ENCODE measurements around the gene ZNF92. TPM values are rescaled to one million over a fixed set of nuclear protein-coding genes. Genes with fewer than 3 reads are reported as not detected.
"Not testable (repeated sequence)": the region's sequence is repeated elsewhere in the genome, so short reads cannot be mapped to it uniquely, and the experiment has no call there.

Gene ZNF92
- total RNA-seq, 1 experiment from 2014 or later = 4.1 TPM

- no peaks in the 10 kb centered on the region for H3K9me2 ChIP-seq (ENCODE audit: insufficient read depth)
- H3K36me3 ChIP-seq (ENCODE audit: low read depth) = no peaks in the 10 kb centered on the region
- POLR2A ChIA-PET (ENCODE audit: unreplicated experiment) = interaction anchor here (0.6 kb wide), 1 partner anchor 361 kb away, joined by 3 read pairs; no protein-coding TSS in a partner anchor
- no peak for DNase-seq
- no peaks in the 10 kb centered on the region for H4K20me1 ChIP-seq (ENCODE audit: insufficient read depth)
- no peak overlapping the region for H3K4me3 ChIP-seq
- H2AFZ ChIP-seq = no peak overlapping the region
- H3K4me2 ChIP-seq = no peak overlapping the region
- no peaks in the 10 kb centered on the region for H3K79me2 ChIP-seq (ENCODE audit: low read depth)
- TF ChIP-seq EZH2 (IDR thresholded peaks at IDR 0.05; ENCODE audit: low read depth) (no peak), CTCF (conservative IDR thresholded peaks at IDR 0.05) (no peak)
- no peak overlapping the region for H3K27ac ChIP-seq
- H3K9me3 ChIP-seq (ENCODE audit: insufficient read depth, low read depth) = no peaks in the 10 kb centered on the region
- intact Hi-C loops (cut with micrococcal nuclease; ENCODE audit: unreplicated experiment) = loop anchor here (5.0 kb wide), 1 partner anchor 228 kb away; no protein-coding TSS in a partner anchor
- H3K27me3 ChIP-seq (ENCODE audit: insufficient read depth, low read depth) = no peaks in the 10 kb centered on the region
- H3K4me1 ChIP-seq (replicated peaks; ENCODE audit: insufficient read depth) = peaks cover 11% of the 10 kb centered on the region; the same call in 1 of the 2 replicates
- no TSS peak for BruUV-seq (replicated peaks)
- CTCF ChIA-PET = no interaction called here
- H3F3A ChIP-seq (ENCODE audit: insufficient read depth, low read depth) = no peaks in the 10 kb centered on the region
These were observed 71.5 kb downstream of the ZNF92 start for GRCh38 chr7:65444899-65445823.

- TF ChIP-seq CTCF (conservative IDR thresholded peaks at IDR 0.05) = peak; percentile 56
- CTCF ChIA-PET = not testable (repeated sequence)
These were observed 73.4 kb downstream of the ZNF92 start for GRCh38 chr7:65447041-65447440.

GRCh38 chr7:65448816-65449504 lies 75.3 kb downstream of the ZNF92 start:
- ChIA-PET CTCF (no interaction called here), POLR2A (ENCODE audit: unreplicated experiment) (no interaction called here)
- no peak overlapping the region for H2AFZ ChIP-seq
- no peaks in the 10 kb centered on the region for H3F3A ChIP-seq (ENCODE audit: insufficient read depth, low read depth)
- no peaks in the 10 kb centered on the region for H4K20me1 ChIP-seq (ENCODE audit: insufficient read depth)
- H3K4me2 ChIP-seq = no peak overlapping the region
- no peaks in the 10 kb centered on the region for H3K79me2 ChIP-seq (ENCODE audit: low read depth)
- DNase-seq = no peak
- H3K27ac ChIP-seq = no peak overlapping the region
- H3K36me3 ChIP-seq (ENCODE audit: low read depth) = no peaks in the 10 kb centered on the region
- TF ChIP-seq CTCF (conservative IDR thresholded peaks at IDR 0.05) (no peak), EZH2 (IDR thresholded peaks at IDR 0.05; ENCODE audit: low read depth) (no peak)
- intact Hi-C loops (cut with micrococcal nuclease; ENCODE audit: unreplicated experiment) = loop anchor here (5.0 kb wide), 1 partner anchor 232 kb away; no protein-coding TSS in a partner anchor
- H3K9me2 ChIP-seq (ENCODE audit: insufficient read depth) = no peaks in the 10 kb centered on the region
- no peak overlapping the region for H3K4me3 ChIP-seq
- no peaks in the 10 kb centered on the region for H3K27me3 ChIP-seq (ENCODE audit: insufficient read depth, low read depth)
- no TSS peak for BruUV-seq (replicated peaks)
- H3K9me3 ChIP-seq (ENCODE audit: insufficient read depth, low read depth) = no peaks in the 10 kb centered on the region
- no peaks in the 10 kb centered on the region for H3K4me1 ChIP-seq (replicated peaks; ENCODE audit: insufficient read depth)

More at GRCh38 chr7:65447041-65447440, 73.4 kb downstream of the ZNF92 start:
- H3K4me1 ChIP-seq (replicated peaks; ENCODE audit: insufficient read depth); BruUV-seq (replicated peaks); H3F3A ChIP-seq (ENCODE audit: insufficient read depth, low read depth); H3K27me3 ChIP-seq (ENCODE audit: insufficient read depth, low read depth); H3K79me2 ChIP-seq (ENCODE audit: low read depth); H3K36me3 ChIP-seq (ENCODE audit: low read depth); POLR2A ChIA-PET (ENCODE audit: unreplicated experiment); H3K4me3 ChIP-seq; H4K20me1 ChIP-seq (ENCODE audit: insufficient read depth); H3K9me2 ChIP-seq (ENCODE audit: insufficient read depth); H2AFZ ChIP-seq; H3K4me2 ChIP-seq; H3K27ac ChIP-seq; H3K9me3 ChIP-seq (ENCODE audit: insufficient read depth, low read depth): not testable (repeated sequence)
- peak in 1 of 2 experiments; percentile 16 for DNase-seq
- intact Hi-C loops (cut with micrococcal nuclease; ENCODE audit: unreplicated experiment) = loop anchor here (5.0 kb wide), 1 partner anchor 230 kb away; no protein-coding TSS in a partner anchor

All from PC-9 (cell line).